Fibroblast of peridontal ligament (primary cell): Measurements from ENCODE around the gene DIS3L2.

Experiments used
- DNase-seq: peaks from one replicate; pipeline ENCODE4 v3.0.0-alpha.2; 2010; ENCODE audit errors: extremely low read depth

DIS3L2 gene

GRCh38 chr2:231961349-231962166, at the start of gene DIS3L2:
TSS of gene DIS3L2 (plus strand) at chr2:231961713. CDS start at chr2:232014928, 53,215 bp downstream.
- DNase-seq: peak; percentile 74

GRCh38 chr2:231914077-231914690, 47.3 kb upstream of the DIS3L2 start:
- no peak for DNase-seq

GRCh38 chr2:231917280-231918066, 44.0 kb upstream of the DIS3L2 start:
- no peak for DNase-seq

- DNase-seq: no peak
Observed at GRCh38 chr2:231918501-231919330, 42.8 kb upstream of the DIS3L2 start.

- DNase-seq: no peak
Observed at GRCh38 chr2:231919341-231920035, 42.0 kb upstream of the DIS3L2 start.

- no peak for DNase-seq
Observed at GRCh38 chr2:231920366-231920765, 41.1 kb upstream of the DIS3L2 start.

GRCh38 chr2:231920795-231921194, 40.7 kb upstream of the DIS3L2 start:
- no peak for DNase-seq

- no peak for DNase-seq
Observed at GRCh38 chr2:231922311-231923009, 39.1 kb upstream of the DIS3L2 start.

- DNase-seq: no peak
Observed at GRCh38 chr2:231923010-231923344, 38.5 kb upstream of the DIS3L2 start.

- no peak for DNase-seq
Observed at GRCh38 chr2:231923951-231924888, 37.3 kb upstream of the DIS3L2 start.

- DNase-seq: no peak
Observed at GRCh38 chr2:231924889-231925275, 36.6 kb upstream of the DIS3L2 start.

- peak; percentile 85 for DNase-seq
Observed at GRCh38 chr2:231925303-231926179, 36.0 kb upstream of the DIS3L2 start.

GRCh38 chr2:231926180-231926741, 35.3 kb upstream of the DIS3L2 start, which contains the start of gene NPPC:
TSS of gene NPPC (minus strand) at chr2:231926396. CDS start at chr2:231926249, 147 bp downstream.
- DNase-seq: no peak

- peak; percentile 38 for DNase-seq
Observed at GRCh38 chr2:231926761-231927565, 34.5 kb upstream of the DIS3L2 start.

- no peak for DNase-seq
Observed at GRCh38 chr2:231927566-231927890, 34.0 kb upstream of the DIS3L2 start.

GRCh38 chr2:231928481-231928880, 33.0 kb upstream of the DIS3L2 start:
- no peak for DNase-seq
